GM12872 (cell line): Measurements from ENCODE around the gene ARHGEF37.

ENCODE experiments used
- TF ChIP-seq, protein P1 (sequence below): IDR thresholded peaks from 3 replicates; pipeline ENCODE4 v1.5.1; 2011; ENCODE audit warnings: low read depth, mild to moderate bottlenecking, low read length, moderate library complexity; ENCODE audit not compliant: insufficient read depth

ARHGEF37 gene

DNA sequence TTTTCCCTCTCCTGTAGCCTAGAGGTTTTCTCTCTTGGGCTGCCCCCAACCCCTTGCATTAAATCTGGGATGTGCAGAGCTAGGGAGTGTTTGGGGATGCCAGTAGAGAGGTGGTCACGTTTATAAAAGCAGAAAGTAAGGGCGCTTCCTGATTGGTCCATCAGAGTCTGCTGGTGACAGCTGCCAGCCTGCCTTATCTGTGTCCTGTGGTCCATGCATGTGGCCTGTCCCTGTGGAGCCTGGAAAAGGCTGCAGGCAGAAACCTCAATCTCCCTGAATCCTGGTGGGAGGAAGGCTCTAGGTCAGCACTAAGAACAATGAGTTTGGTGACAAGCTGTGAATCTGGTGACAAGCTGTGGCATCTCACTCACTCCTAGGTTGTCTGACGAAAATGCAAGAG is 42.2 kb downstream of the ARHGEF37 start:
- TF ChIP-seq, protein P1, sequence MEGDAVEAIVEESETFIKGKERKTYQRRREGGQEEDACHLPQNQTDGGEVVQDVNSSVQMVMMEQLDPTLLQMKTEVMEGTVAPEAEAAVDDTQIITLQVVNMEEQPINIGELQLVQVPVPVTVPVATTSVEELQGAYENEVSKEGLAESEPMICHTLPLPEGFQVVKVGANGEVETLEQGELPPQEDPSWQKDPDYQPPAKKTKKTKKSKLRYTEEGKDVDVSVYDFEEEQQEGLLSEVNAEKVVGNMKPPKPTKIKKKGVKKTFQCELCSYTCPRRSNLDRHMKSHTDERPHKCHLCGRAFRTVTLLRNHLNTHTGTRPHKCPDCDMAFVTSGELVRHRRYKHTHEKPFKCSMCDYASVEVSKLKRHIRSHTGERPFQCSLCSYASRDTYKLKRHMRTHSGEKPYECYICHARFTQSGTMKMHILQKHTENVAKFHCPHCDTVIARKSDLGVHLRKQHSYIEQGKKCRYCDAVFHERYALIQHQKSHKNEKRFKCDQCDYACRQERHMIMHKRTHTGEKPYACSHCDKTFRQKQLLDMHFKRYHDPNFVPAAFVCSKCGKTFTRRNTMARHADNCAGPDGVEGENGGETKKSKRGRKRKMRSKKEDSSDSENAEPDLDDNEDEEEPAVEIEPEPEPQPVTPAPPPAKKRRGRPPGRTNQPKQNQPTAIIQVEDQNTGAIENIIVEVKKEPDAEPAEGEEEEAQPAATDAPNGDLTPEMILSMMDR = no peak

DNA sequence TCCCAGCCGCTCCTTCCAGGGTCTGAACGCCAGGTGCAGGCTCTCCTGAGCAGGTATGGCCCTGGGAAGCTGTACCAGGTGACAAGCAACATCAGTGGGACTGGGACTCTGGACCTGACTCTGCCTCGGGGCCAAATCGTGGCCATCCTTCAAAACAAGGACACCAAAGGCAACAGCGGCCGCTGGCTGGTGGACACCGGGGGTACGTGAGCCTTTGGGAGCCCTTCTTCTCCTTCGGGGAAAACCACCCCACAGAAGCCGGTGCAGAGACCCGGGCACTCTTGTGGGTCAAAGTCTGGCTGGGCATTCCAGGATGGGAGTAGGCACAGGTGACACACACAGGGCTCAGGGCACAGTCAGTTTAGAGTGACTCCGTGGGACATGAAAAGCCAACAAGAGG is 45.8 kb downstream of the ARHGEF37 start:
- TF ChIP-seq, protein P1 = no peak

DNA sequence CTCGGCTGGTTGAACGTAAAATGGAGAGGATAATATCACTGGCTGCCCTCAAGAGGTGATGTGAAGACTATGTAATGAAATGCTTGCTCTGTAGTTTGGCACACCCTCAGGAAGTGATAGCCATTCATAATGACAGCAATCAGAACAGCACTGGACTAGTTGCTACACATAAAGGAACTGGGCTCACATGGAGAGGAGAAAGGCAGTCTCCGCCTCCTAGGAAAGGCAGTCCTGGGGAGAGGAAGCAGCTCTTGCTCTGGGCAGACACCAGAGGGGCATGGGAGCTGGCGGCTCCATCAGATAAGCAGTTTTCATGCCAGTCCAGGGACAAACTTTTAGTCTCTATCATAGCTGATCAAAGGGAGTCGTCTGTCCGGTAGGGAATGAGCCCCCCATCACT is 46.9 kb downstream of the ARHGEF37 start:
- TF ChIP-seq, protein P1 = no peak

DNA sequence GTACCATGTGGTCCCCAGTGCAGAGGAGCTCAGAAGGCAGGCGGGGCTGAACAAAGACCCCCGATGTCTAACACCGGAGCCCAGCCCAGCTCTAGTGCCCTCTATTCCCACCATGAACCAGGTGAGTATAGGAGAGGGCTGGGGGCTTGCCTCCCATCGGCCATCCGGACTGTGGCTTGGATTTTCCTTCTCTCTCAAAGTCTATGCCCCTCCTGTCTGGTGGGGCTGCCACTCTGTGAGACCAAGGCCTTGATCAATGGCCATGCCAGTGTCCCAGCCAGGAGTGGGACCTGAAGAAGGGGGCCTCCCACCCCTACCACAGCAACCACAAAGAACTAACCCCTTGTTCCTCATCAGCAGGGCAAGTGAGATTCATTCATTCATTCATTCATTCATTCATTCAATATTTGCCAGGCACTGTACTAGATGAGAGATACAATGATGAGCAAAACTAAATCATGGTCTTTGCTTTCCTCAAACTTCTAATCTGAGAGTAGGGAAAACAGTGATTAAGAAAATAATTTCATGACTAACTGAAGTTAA is 47.6 kb downstream of the ARHGEF37 start:
- TF ChIP-seq, protein P1 = no peak

DNA sequence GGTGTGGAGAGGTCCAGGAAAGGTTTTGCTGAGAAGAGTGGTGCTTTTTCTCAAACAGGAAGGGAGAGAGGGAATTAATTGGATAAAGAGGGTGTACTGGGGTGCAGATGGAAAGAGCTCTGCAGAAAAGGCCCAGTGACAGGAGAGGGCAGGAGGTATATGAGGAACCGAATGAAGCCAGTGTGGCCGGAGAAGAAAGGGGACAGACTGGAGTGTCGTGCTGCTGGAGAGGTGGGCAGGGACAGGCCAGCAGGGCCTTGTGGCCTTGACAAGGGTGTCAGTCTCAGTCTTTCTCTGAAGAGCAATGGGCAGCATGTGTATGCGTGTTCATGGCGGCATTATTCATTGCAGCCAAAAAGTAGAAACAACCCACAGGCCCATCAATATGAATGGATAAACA is 48.1 kb downstream of the ARHGEF37 start:
- TF ChIP-seq, protein P1 = no peak

DNA sequence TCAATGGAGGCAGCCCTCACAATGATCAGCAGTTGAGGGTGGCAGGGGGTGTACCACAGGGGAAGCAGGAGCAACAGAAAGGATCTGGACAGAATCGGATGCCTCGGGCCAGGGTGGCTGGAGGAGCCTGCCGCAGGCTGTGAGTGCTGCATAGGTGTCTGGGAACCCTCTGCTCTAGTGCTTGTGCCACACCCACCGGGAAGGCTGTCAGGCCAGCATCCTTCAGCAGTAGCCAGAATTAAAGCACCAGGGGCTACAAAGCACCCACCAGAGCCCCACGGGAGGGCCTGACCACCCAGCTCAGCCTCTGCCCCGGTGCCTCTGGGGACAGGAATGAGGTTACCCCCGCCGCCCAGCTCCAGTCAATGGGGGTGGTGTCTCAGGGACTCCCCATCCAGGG is 49.0 kb downstream of the ARHGEF37 start:
- TF ChIP-seq, protein P1 = no peak

DNA sequence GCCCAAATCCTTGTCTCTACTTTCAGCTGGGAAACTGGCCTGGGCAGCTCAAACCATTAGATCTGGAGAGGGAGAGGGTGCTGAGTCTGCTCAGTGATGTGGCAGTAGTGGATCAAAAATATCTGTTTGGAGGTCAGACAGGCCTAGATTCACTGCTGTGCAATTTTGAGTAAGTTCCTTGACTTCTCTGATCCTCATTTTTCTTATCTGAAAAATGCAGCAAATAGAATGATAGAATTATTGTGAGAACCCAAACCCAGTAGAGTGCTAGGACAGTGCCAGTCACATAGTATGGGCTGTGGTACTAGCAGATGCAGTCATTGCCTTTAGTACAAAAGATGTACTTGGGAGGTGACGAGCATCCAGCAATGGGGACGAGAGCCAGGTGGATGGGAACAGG is 50.2 kb downstream of the ARHGEF37 start:
- TF ChIP-seq, protein P1 = no peak
